LNCAP (cell line): ENCODE data around the gene KIR2DL3.
"Not testable (repeated sequence)": the region's sequence is repeated elsewhere in the genome, so short reads cannot be mapped to it uniquely, and the experiment has no call there.

Experiments used
- CTCF ChIP-seq: fragments of 450-650 bp; IDR thresholded peaks from 2 replicates; pipeline ENCODE4 v1.5.1; 2017; ENCODE audit warnings: mild to moderate bottlenecking

KIR2DL3 gene

GRCh38 chr19:54738306-54738705 lies at the start of gene KIR2DL3:
Gene KIR2DL3, plus strand, starts transcription at chr19:54738513. Its CDS starts 33 bp downstream, at chr19:54738546.
- TF ChIP-seq CTCF: not testable (repeated sequence)

GRCh38 chr19:54691582-54692297 lies 46.6 kb upstream of the KIR2DL3 start:
- TF ChIP-seq CTCF: no peak

GRCh38 chr19:54692298-54692615 lies 46.1 kb upstream of the KIR2DL3 start:
- TF ChIP-seq CTCF: no peak

GRCh38 chr19:54694648-54695047 lies 43.7 kb upstream of the KIR2DL3 start:
- no peak for TF ChIP-seq CTCF

- no peak for TF ChIP-seq CTCF
Observed at GRCh38 chr19:54696117-54696548, 42.2 kb upstream of the KIR2DL3 start.

- TF ChIP-seq CTCF: no peak
Observed at GRCh38 chr19:54696766-54697165, 41.5 kb upstream of the KIR2DL3 start.

GRCh38 chr19:54704928-54705327 lies 33.4 kb upstream of the KIR2DL3 start:
- no peak for TF ChIP-seq CTCF

GRCh38 chr19:54707962-54708361 lies 30.4 kb upstream of the KIR2DL3 start:
- TF ChIP-seq CTCF: no peak
